A549 (cell line): ENCODE data around the gene ACVR1C. TPM values are rescaled to one million over a fixed set of nuclear protein-coding genes. Genes with fewer than 3 reads are reported as not detected.

ENCODE experiments used
- ATAC-seq, 2 experiments: fragments of 200-7000 bp in 1 of 2; fragments of >200 bp in 1 of 2; cut with Nextera tagmentation in 1 of 2; cut with Tn5 transposase in 1 of 2; 3 replicates each; pipeline versions ENCODE4 v1.8.0 to v1.9.1; 2018 to 2020; ENCODE audit warnings: mild to moderate bottlenecking in 1 of 2, moderate library complexity in 1 of 2
- CTCF ChIA-PET: fragments of 300-600 bp; sonication (Branson Sonifier 250); formaldehyde crosslinking; extraction: SDS; loops from one replicate; lab custom pipeline; 2021; ENCODE audit warnings: antibody characterized with exemption, inconsistent platforms; lab: Yijun Ruan, JAX
- POLR2A ChIA-PET: fragments of 350-600 bp; formaldehyde crosslinking; extraction: SDS; loops from one replicate; lab custom pipeline; 2021; ENCODE audit warnings: antibody characterized with exemption, inconsistent platforms; lab: Yijun Ruan, JAX
- DNase-seq, 2 experiments: peaks; one replicate each; pipeline versions ENCODE4 v3.0.0 to v3.0.0-alpha.2; 2011 to 2016; ENCODE audit warnings: low read depth in 1 of 2, low spot score in 1 of 2
- FAIRE-seq: peaks from 2 replicates; lab custom pipeline; 2011; peaks lifted over from hg19 to GRCh38; lab: Jason Lieb, UNC
- H3K27ac ChIP-seq, 2 experiments: fragments of >200 bp; sonication (Bioruptor Twin); formaldehyde crosslinking; 3 replicates each; pipeline ENCODE4 v1.5.1; 2016 to 2017
- H3K4me1 ChIP-seq: fragments of >200 bp; sonication (Bioruptor Twin); formaldehyde crosslinking; 3 replicates; pipeline ENCODE4 v1.6.1; 2016
- H3K4me2 ChIP-seq: fragments of >200 bp; sonication (Bioruptor Twin); formaldehyde crosslinking; 3 replicates; pipeline ENCODE4 v1.6.1; 2016
- H3K4me3 ChIP-seq: fragments of >200 bp; sonication (Bioruptor Twin); formaldehyde crosslinking; 3 replicates; pipeline ENCODE4 v1.5.1; 2016
- H3K9me3 ChIP-seq: fragments of >200 bp; sonication (Bioruptor Twin); formaldehyde crosslinking; 3 replicates; pipeline ENCODE4 v1.6.1; 2016
- CBX8 ChIP-seq: fragments of 200-600 bp; sonication (generic); IDR thresholded peaks from 2 replicates; pipeline ENCODE4 v1.6.1; 2016
- CHD4 ChIP-seq: fragments of 200-600 bp; sonication (generic); IDR thresholded peaks from 2 replicates; pipeline ENCODE4 v1.6.1; 2016; ENCODE audit warnings: antibody characterized with exemption, mild to moderate bottlenecking, borderline replicate concordance
- ELK1 ChIP-seq: fragments of 150-350 bp; IDR thresholded peaks from 2 replicates; pipeline ENCODE4 v1.6.1; 2014; ENCODE audit warnings: low read depth, mild to moderate bottlenecking, low read length
- ESRRA ChIP-seq: fragments of 150-350 bp; IDR thresholded peaks from 2 replicates; pipeline ENCODE4 v1.6.1; 2014; ENCODE audit warnings: mild to moderate bottlenecking, low read length, borderline replicate concordance
- FOSL2 ChIP-seq, 2 experiments: fragments of 450-650 bp in 1 of 2; fragments of >200 bp in 1 of 2; sonication (Bioruptor Twin) in 1 of 2; formaldehyde crosslinking; IDR thresholded peaks; 2 replicates each; pipeline versions ENCODE4 v1.5.0 to v1.6.1; 2016 to 2020; ENCODE audit warnings: mild to moderate bottlenecking in 1 of 2, moderate library complexity in 1 of 2
- FOXS1 ChIP-seq: fragments of 250-450 bp; sonication (Bioruptor Pico); IDR thresholded peaks from 2 replicates; pipeline ENCODE4 v1.5.0; 2020; ENCODE audit warnings: mild to moderate bottlenecking, moderate library complexity
- GATA3 ChIP-seq: IDR thresholded peaks from 2 replicates; pipeline ENCODE4 v1.6.1; 2012; ENCODE audit warnings: borderline replicate concordance
- HDAC2 ChIP-seq: fragments of 200-600 bp; sonication (generic); IDR thresholded peaks from 2 replicates; pipeline ENCODE4 v1.6.1; 2016
- HEYL ChIP-seq: fragments of 250-450 bp; sonication (Bioruptor Pico); IDR thresholded peaks from 2 replicates; pipeline ENCODE4 v1.8.0; 2021; ENCODE audit warnings: mild to moderate bottlenecking, moderate library complexity
- HMGXB4 ChIP-seq: fragments of 250-450 bp; sonication (Bioruptor Pico); IDR thresholded peaks from 2 replicates; pipeline ENCODE4 v1.5.0; 2021; ENCODE audit warnings: mild to moderate bottlenecking, moderate library complexity, borderline replicate concordance
- HOXB5 ChIP-seq: fragments of 250-450 bp; sonication (Bioruptor Pico); IDR thresholded peaks from 2 replicates; pipeline ENCODE4 v1.5.0; 2020; ENCODE audit warnings: mild to moderate bottlenecking, moderate library complexity
- JUN ChIP-seq, 2 experiments: fragments of >200 bp; sonication (Bioruptor Twin); formaldehyde crosslinking; IDR thresholded peaks; 2 replicates in 1 of 2; 3 replicates in 1 of 2; pipeline ENCODE4 v1.6.1; 2016 to 2017
- MAFK ChIP-seq: fragments of 450-650 bp; IDR thresholded peaks from 2 replicates; pipeline ENCODE4 v1.6.1; 2014; ENCODE audit not compliant: partially characterized antibody
- NFE2L2 ChIP-seq: fragments of 150-350 bp; conservative IDR thresholded peaks from 2 replicates; pipeline ENCODE4 v1.6.1; 2014; ENCODE audit warnings: low read length
- NR3C1 ChIP-seq: fragments of >200 bp; sonication (Bioruptor Twin); formaldehyde crosslinking; IDR thresholded peaks from 3 replicates; pipeline ENCODE4 v1.6.1; 2017
- PBX3 ChIP-seq: IDR thresholded peaks from 2 replicates; pipeline ENCODE4 v1.6.1; 2012
- PHF8 ChIP-seq: fragments of 200-600 bp; sonication (generic); IDR thresholded peaks from 2 replicates; pipeline ENCODE4 v1.6.1; 2016; ENCODE audit warnings: low read depth, mild to moderate bottlenecking, antibody characterized with exemption, moderate library complexity, borderline replicate concordance
- POLR2AphosphoS2 ChIP-seq: conservative IDR thresholded peaks from 2 replicates; pipeline ENCODE4 v1.6.1; 2012; ENCODE audit warnings: low read length, improper control_type of control experiment, inconsistent platforms
- RARB ChIP-seq: fragments of 250-450 bp; sonication (Bioruptor Pico); IDR thresholded peaks from 2 replicates; pipeline ENCODE4 v1.8.0; 2021; ENCODE audit warnings: mild to moderate bottlenecking, moderate library complexity
- RCOR1 ChIP-seq: fragments of 150-350 bp; IDR thresholded peaks from 2 replicates; pipeline ENCODE4 v1.6.1; 2014; ENCODE audit warnings: antibody characterized with exemption, low read length, low read depth
- RFX5 ChIP-seq: fragments of 450-650 bp; IDR thresholded peaks from 2 replicates; pipeline ENCODE4 v1.7.1; 2014; ENCODE audit warnings: antibody characterized with exemption, mild to moderate bottlenecking, moderate library complexity
- TFCP2L1 ChIP-seq: fragments of 250-450 bp; sonication (Bioruptor Pico); IDR thresholded peaks from 2 replicates; pipeline ENCODE4 v1.5.0; 2021; ENCODE audit warnings: mild to moderate bottlenecking
- ZC3H11A ChIP-seq: fragments of 450-650 bp; IDR thresholded peaks from 2 replicates; pipeline ENCODE4 v1.6.1; 2014; ENCODE audit warnings: antibody characterized with exemption, mild to moderate bottlenecking
- WGBS: methylation state at CpG from one replicate; pipeline ENCODE4 v1.1.6; 2017; ENCODE audit errors: missing lambda C conversion rate; 5-methylcytosine and 5-hydroxymethylcytosine counted together
- polyA plus RNA-seq, 4 experiments: library from polyadenylated mRNA; depleted of rRNA in 3 of 4; stranded (reverse); fragments of >200 nt; fragmentation: RNase III in 1 of 4; extraction: RNeasy Plus Mini Kit Qiagen cat#74134 plus additional on column Dnase treatment in 1 of 4; gene quantifications; 2 replicates in 3 of 4; 3 replicates in 1 of 4; pipeline ENCODE4 v1.2.3, GENCODE V29; 2011 to 2017

Gene ACVR1C
- polyA plus RNA-seq, 2 of the 4 experiments (the other 2 are of a cell fraction) = 0.06 TPM; not detected in 1

GRCh38 chr2:157538064-157538463 is 90.6 kb downstream of the ACVR1C start (continued):
- TF ChIP-seq PBX3 (no peak), NFE2L2 (no peak), HEYL (CRISPR knock-in tag) (no peak), RCOR1 (no peak), RARB (CRISPR knock-in tag) (no peak), ESRRA (no peak), CBX8 (no peak), TFCP2L1 (CRISPR knock-in tag) (no peak)

GRCh38 chr2:157536815-157537214 is 91.8 kb downstream of the ACVR1C start:
- TF ChIP-seq ELK1 (no peak), MAFK (no peak), ESRRA (no peak), RARB (CRISPR knock-in tag) (no peak), FOSL2 (IDR thresholded peaks at IDR 0.05) (no peak), FOSL2 (CRISPR knock-in tag; IDR thresholded peaks at IDR 0.05) (no peak), HMGXB4 (CRISPR knock-in tag) (no peak), NR3C1 (no peak), CHD4 (no peak), HEYL (CRISPR knock-in tag) (no peak), JUN (IDR thresholded peaks at IDR 0.05) (no peak)
- Histone ChIP-seq H3K4me3 (no peak overlapping the region), H3K4me1 (no peaks in the 10 kb centered on the region), H3K9me3 (no peaks in the 10 kb centered on the region), H3K27ac (no peak overlapping the region), H3K4me2 (no peak overlapping the region)
- FAIRE-seq (no peak), ATAC-seq (no peak), DNase-seq (no peak)
- POLR2A ChIA-PET = no interaction called here
- CTCF ChIA-PET = no interaction called here
- WGBS = 10% methylated on average over 1 of the region's 1 CpG

- Histone ChIP-seq H3K9me3 (no peaks in the 10 kb centered on the region), H3K4me3 (no peak overlapping the region), H3K4me1 (no peaks in the 10 kb centered on the region), H3K27ac (no peak overlapping the region), H3K4me2 (no peak overlapping the region)
- TF ChIP-seq PHF8 = no peak
- 51% methylated on average over 4 of the region's 4 CpGs for WGBS
- ChIA-PET CTCF (no interaction called here), POLR2A (no interaction called here)
- FAIRE-seq = no peak
- no peak for DNase-seq
- no peak for ATAC-seq
These were observed 99.5 kb downstream of the ACVR1C start for GRCh38 chr2:157528963-157529751.

- FAIRE-seq = no peak
- H3K9me3 ChIP-seq = no peaks in the 10 kb centered on the region
- TF ChIP-seq HMGXB4 (CRISPR knock-in tag) (no peak), HDAC2 (no peak), NFE2L2 (no peak), FOXS1 (no peak), HOXB5 (CRISPR knock-in tag) (no peak), NR3C1 (no peak), ZC3H11A (no peak), RARB (CRISPR knock-in tag) (no peak), POLR2AphosphoS2 (no peak), RFX5 (no peak), JUN (IDR thresholded peaks at IDR 0.05) (no peak), GATA3 (no peak), MAFK (no peak)
- WGBS = 50% methylated on average over 2 of the region's 2 CpGs
- POLR2A ChIA-PET = no interaction called here
- H3K4me3 ChIP-seq = no peak overlapping the region
- no peak for ATAC-seq
- H3K4me1 ChIP-seq = no peaks in the 10 kb centered on the region
- CTCF ChIA-PET = no interaction called here
- H3K27ac ChIP-seq = no peak overlapping the region
- no peak for DNase-seq
- no peak overlapping the region for H3K4me2 ChIP-seq
These were observed 102.6 kb downstream of the ACVR1C start for GRCh38 chr2:157526070-157526469.
